GM18858 (cell line): Measurements from ENCODE around the gene NDOR1.

Source experiments
- ATAC-seq: cut with Tn5 transposase; IDR thresholded peaks from one replicate; pipeline ENCODE4 v1.9.1; 2021; ENCODE audit not compliant: unreplicated experiment

NDOR1 gene

DNA sequence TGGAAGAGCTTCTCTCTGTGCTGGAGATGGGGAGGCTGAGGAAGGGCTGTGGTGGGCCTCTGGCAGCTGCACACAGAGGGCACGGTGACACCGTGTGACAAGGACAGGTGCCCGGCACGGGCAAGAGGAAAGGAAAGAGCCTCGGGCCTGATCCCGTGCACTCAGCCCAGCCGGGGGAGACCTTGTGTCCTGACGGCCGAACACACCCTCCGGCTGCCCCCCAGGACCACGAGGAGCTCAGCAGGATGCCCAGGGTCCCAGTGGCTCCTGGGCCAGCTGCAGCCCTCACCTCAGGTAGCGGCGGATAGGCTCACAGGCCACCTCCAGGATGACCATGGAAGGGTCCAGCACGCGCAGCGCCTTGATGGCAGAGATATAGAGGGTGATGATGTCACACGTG is 22.7 kb upstream of the NDOR1 start:
- ATAC-seq: no peak

- ATAC-seq: no peak
Measured at GRCh38 chr9:137183980-137184595, 21.4 kb upstream of the NDOR1 start.

GRCh38 chr9:137184881-137185660 is 20.4 kb upstream of the NDOR1 start:
- ATAC-seq: no peak

DNA sequence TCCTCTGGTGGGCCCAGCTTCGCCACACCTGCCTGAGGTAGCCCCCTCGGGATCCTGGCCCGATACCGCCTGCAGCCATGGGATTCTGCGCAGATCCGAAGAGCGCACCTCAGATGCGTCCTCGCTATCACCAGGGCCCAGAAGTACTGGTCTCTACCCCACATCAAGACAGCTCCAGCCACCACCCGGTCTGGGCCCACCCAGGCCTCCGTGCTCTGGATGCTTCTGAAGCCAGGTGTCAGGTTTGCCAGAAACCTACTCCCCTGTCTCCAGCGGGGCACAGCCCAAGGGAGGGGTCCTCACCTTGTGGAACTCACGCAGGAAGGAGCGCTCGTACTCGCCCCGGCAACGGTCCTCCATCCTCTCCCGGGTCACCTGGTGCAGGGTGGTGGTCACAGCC is 19.6 kb upstream of the NDOR1 start:
- ATAC-seq: no peak

DNA sequence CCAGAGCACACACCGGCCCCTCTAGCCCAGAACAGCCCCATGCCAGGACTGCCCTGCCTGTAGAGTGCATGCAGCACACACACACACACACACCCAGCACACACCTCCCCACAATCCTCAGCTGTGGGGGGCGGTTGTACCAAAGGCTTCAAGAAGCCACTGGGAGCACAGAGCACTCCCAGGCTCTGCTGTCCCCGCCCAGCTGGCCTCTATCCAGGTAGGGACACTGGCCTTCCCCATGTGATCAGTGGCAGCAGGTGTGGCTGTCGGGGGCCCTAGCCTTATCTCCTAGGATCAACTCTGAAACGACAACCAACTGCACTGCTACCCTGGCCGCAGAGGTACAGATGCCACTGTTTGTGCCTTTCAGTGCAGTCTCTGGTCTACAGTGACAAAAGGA is 19.1 kb upstream of the NDOR1 start:
- no peak for ATAC-seq

- ATAC-seq: no peak
Measured at GRCh38 chr9:137187386-137187785, 18.1 kb upstream of the NDOR1 start.

DNA sequence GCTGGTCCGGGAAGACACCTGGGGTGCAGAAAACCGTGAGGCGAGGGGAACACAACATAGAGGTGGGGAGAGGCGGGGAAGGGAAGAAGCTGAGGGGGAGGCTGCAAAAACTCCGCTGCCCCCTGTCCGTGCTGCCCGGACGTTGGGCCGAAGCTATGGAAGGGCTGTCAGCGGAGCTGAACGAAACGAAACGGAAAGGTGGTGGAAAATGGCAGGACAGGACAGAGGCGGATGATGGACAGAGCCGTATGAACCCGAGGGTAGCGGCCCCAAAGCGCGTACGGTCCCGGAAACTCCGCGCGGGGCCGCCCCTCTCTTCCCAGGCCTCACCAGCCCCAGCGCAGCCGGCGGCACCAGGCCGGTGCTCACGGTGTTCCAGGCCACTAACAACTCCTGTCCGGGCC is 17.4 kb upstream of the NDOR1 start:
- ATAC-seq: no peak

GRCh38 chr9:137188490-137189296 is 16.8 kb upstream of the NDOR1 start, which contains the start of the genes ANAPC2 and SSNA1:
TSS of gene ANAPC2 (minus strand) at chr9:137188560. CDS start at chr9:137188532, 28 bp downstream.
TSS of gene SSNA1 (plus strand) at chr9:137188676. CDS start at chr9:137188727, 51 bp downstream.
- peak; percentile 63 for ATAC-seq

- no peak for ATAC-seq
Measured at GRCh38 chr9:137189297-137190295, 15.9 kb upstream of the NDOR1 start.

- no peak for ATAC-seq
Measured at GRCh38 chr9:137190315-137190856, 15.1 kb upstream of the NDOR1 start.

- no peak for ATAC-seq
Measured at GRCh38 chr9:137191245-137191644, 14.3 kb upstream of the NDOR1 start.

GRCh38 chr9:137191691-137192447 is 13.6 kb upstream of the NDOR1 start:
- no peak for ATAC-seq

DNA sequence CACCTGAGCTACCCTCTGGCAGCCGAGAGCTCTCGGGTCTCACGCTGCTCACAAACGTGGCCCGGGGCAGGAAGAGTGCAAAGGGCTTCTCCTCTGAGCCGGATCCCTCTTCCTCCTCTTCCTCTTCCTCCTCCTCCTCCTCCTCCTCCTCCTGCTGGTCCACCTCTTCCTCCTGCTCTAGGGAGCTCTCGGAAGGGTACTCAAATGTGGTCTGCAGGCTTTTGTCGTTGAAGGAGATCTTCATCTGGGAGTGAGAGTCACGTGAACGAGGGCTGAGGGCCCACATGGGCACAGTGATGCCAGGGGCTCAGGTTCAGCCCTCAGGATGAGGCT is 13.1 kb upstream of the NDOR1 start:
- no peak for ATAC-seq

GRCh38 chr9:137192859-137193258 is 12.6 kb upstream of the NDOR1 start:
- ATAC-seq: no peak

DNA sequence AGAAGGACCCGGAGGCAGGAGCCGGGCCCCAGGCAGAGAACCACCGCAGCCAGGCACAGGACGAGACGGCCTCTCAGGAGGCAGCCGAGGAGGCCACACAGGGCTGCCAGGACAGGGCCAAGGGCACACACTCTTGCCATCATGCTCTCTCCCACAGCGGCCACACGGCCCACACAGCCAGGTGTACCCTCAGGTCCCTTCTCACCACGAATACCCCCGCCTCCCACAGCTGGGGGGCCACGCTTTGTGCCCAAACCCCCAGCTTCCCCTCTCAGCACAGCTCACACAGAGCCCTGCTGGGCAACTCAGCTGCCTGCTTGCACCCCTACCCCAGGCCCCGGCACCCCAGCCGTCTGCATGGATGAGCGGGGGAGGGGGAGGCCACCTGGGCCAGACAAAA is 11.7 kb upstream of the NDOR1 start:
- no peak for ATAC-seq

- ATAC-seq: no peak
Measured at GRCh38 chr9:137194388-137194787, 11.1 kb upstream of the NDOR1 start.

- no peak for ATAC-seq
Measured at GRCh38 chr9:137194909-137195308, 10.6 kb upstream of the NDOR1 start.

DNA sequence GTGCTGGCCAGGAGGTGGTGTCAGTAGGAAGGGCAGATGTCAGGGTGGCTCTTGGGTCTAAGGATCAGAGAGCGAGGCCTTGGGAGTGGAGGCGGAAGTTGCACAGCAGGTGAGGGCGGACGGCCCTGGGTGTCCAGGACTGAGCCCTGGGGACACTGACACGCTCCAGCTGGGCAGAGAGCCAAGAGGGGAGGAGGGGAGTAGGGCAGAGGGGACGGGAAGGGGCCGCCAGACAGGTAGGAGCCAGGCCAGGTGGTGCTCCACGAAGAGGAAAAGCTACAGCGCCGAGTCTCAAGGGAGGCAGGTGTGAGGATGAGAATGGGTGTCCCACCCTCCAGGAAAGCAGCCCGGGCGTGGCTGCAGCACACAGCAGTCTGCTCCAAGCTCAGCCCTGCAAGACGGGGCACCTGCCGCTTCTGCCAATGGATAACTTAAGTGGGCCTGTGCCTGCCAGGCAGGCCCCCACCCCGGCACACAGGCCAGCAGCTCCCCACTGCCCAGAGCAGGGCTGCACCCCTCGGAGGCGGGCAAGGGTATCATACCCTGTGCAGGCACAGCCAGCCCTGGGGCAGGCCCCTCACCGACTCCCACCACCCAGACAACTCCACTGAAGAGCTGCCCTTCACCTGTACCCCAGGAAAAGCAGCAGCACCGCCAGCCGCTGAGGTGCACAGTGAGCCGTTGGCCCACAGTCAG is 9.8 kb upstream of the NDOR1 start:
- no peak for ATAC-seq
